Measurements from ENCODE around the gene SRF.

Gene SRF

GRCh38 chr6:43183441-43183840, 12.4 kb downstream of the SRF start:
- no peak for DNase-seq

DNA sequence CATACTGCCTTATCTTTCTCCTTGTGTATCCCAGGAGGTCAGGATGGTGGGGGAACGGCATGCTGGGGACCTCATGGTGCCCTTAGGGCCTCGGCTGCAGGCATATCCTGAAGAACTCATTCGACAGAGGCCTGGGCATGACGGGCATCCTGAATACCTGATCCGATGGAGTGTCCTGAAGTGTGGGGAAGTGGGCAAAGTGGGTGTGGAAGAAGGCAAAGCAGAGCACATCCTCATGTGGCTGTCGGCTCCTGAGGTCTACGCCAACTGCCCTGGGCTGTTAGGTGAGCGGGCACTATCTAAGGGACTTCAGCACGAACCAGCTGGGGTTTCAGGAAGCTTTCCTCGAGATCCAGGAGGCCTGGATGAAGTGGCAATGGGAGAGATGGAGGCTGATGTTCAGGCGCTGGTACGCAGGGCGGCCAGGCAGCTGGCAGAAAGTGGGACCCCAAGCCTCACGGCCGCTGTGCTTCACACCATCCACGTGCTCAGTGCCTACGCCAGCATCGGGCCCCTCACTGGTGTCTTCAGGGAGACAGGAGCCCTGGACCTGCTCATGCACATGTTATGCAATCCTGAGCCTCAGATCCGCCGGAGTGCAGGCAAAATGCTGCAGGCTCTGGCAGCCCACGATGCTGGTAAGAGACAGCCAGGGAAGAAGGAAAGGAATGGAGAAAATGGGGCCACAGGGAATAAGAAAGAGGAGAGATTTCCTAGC, 13.4 kb downstream of the SRF start:
- DNase-seq: no peak

DNA sequence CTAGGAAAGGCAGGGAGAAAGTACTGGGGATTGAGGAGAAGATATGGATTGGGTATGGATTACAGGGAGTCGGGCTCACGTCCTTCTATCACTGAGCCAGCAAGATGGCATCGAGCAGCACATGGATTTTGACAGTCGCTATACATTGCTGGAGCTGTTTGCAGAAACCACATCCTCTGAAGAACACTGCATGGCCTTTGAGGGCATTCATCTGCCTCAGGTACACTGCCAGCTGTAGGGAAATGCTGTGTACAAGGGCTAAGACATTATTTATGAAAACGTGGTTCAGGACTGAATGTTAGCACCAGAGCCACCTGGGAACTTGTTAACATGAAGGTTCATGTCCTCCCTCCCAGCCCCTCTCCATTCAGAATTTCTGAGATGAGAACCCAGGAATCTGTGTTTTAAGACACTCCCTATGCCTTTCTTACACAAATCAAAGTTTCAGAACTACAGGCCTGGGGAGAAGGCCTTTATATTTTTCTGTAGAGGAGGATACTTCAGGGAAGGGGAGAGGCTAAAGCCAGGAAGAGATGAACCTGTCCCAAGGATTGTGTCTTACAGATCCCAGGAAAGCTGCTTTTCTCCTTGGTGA, 14.4 kb downstream of the SRF start:
- no peak for DNase-seq

DNA sequence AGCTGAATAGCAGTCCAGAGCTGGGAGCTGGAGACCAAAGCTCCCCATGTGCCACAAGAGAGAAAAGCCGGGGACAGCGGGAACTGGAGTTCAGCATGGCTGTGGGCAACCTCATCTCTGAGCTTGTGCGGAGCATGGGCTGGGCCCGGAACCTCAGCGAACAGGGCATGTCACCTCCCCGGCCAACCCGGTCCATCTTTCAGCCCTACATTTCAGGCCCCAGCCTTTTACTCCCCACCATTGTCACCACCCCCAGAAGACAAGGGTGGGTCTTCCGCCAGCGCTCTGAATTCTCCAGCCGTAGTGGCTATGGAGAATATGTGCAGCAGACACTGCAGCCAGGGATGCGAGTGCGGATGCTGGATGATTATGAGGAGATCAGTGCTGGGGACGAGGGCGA, 14.9 kb downstream of the SRF start:
- no peak for DNase-seq

DNA sequence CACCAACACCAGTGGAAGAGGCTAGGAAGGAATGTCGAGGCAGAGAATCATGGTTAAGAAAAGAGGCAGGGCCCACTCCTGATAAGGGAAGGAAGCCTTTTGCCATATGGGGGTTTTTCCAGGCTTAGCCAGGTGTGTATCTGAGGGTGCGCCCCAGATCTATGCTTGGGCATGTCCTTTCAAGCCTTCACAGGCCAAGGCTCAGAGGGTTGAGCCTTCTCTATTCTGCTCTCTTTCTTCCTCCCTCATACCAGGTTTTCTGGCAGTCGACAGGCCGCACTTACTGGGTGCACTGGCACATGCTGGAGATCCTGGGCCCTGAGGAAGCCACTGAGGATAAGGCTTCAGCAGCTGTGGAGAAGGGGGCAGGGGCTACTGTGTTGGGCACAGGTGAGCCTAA, 15.6 kb downstream of the SRF start:
- DNase-seq: no peak

- DNase-seq: no peak
Measured at GRCh38 chr6:43187821-43188220, 16.8 kb downstream of the SRF start.

GRCh38 chr6:43188426-43188825, 17.4 kb downstream of the SRF start:
- DNase-seq: no peak

- no peak for DNase-seq
Measured at GRCh38 chr6:43189776-43190304, 18.8 kb downstream of the SRF start.

GRCh38 chr6:43192911-43193310, 21.8 kb downstream of the SRF start:
- DNase-seq: no peak

DNA sequence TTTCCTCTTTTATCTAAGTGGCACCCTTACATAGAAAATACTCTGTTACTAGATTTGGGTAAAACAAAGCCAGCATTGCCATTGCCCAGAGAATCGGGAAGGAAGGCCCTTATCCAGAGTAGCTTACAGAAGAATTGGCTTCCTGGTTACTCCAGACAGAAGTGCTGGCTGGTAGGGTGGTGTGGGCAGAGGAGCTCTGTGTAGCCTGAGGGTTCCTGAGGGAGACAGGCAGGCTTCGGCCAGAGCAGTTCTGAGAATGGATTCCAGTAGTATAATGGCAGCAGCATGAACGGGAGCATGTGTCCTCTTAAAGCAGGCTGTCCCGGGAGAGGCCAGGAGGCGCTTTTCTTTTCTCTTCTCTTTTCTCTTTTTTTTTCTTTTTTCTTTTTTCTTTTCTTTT, 22.9 kb downstream of the SRF start:
- no peak for DNase-seq

DNA sequence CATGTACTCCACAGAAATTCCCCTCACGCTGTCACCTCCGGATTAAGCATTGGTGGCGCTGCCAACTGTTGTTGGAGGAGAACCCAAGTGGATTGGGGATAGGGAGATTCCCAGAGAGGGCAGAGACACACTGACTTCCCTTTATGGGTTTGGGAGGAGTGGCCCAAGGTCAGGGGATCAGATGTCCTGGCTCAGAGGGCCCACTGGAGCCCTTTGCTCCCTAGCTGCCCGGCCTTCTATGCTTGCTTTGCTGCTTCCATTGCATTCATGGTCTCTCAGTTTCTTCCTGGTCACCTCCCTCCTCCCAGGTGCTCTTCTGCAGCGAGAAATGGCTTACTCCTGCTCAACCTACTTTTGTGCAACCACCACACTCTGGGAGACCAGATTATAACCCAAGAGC, 25.3 kb downstream of the SRF start:
- no peak for DNase-seq

GRCh38 chr6:43199912-43200311, 28.8 kb downstream of the SRF start:
- no peak for DNase-seq

GRCh38 chr6:43200541-43200940, 29.5 kb downstream of the SRF start:
- no peak for DNase-seq

DNA sequence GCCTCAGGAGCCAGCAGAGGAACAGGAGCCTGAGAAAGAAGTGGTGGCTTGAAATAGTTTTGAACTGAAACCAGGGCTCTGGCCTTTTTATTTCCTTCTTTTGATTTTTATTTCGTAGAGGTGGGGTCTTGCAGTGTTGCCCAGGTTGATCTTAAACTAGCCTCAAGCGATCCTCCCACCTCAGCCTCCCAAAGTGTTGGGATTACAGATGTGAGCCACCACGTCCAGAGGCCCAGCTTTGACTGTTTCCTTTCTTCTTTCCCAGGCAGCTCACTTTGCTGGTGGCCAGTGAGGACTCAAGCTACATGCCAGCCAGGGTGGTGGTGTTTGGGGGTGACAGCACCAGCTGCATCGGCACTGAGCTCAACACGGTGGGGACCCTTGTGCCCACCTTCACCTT, 31.4 kb downstream of the SRF start:
- no peak for DNase-seq

DNA sequence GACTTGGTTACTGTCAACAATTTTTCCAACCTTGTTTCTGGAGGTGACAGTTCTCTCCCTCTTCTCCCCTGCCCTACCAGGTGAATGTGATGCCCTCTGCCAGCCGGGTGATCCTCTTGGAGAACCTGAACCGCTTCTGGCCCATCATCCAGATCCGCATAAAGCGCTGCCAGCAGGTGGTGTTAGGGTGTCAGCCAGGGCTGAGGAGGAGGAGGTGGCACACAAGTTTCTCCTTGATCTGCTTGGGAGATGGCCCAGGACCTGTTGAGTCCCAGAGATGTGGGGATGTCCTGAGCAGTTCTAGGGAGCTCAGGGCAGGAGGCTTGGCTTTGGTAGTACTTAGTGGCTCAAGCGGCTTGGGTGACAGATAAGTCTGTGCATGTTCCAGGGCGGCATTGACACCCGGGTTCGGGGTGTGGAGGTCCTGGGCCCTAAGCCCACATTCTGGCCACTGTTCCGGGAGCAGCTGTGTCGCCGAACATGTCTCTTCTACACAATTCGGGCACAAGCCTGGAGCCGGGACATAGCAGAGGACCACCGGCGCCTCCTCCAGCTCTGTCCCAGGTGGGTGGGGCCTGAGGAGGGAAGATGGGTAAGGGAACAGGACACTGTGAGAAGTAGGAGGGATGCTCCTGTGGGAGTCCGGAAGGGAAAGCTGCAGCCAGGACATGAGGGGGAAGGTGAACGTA, 32.1 kb downstream of the SRF start:
- DNase-seq: no peak

DNA sequence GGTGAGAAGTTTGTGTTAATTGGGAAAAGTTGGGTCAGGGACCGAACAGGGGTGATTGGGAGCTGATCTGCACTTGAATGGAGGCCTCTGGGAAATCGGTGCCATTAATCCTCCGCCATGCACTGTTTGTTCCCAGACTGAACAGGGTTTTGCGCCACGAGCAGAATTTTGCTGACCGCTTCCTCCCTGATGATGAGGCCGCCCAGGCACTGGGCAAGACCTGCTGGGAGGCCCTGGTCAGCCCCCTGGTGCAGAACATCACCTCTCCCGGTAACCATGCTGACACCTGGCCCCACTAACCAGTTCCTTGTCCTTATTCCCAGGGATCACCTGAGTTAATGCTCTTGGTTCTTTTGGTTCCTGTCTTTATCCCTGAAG, 32.6 kb downstream of the SRF start:
- no peak for DNase-seq

DNA sequence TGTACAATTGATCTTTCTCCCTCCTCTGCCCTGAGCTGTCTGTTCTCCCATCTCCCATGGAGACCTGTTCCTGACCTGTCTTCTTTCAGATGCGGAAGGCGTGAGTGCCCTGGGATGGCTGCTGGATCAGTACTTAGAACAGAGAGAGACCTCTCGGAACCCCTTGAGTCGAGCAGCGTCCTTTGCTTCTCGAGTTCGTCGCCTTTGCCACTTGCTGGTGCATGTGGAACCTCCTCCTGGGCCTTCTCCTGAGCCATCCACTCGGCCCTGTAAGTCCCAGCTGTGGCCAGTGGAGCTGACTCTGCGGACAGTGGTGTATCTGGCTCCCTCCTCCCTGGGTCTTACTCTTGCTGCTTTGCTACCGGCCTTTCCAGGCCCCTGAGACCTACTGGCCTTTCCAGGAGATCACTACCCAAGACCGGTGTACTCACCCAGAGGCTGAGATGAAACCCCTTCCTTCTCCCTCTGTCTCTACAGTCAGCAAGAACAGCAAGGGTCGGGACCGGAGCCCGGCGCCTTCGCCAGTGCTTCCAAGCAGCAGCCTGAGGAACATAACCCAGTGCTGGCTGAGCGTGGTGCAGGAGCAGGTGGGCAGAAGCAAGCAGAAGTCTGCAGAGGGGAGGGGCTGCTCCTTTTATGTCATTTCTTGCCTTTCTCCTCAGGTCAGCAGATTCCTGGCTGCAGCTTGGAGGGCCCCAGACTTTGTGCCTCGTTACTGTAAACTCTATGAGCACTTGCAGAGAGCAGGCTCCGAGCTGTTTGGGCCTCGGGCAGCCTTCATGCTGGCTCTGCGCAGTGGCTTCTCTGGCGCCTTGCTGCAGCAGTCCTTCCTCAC, 33.4 kb downstream of the SRF start:
- DNase-seq: no peak

GRCh38 chr6:43205849-43206248, 34.8 kb downstream of the SRF start:
- DNase-seq: no peak

- no peak for DNase-seq
Measured at GRCh38 chr6:43207286-43207685, 36.2 kb downstream of the SRF start.

DNA sequence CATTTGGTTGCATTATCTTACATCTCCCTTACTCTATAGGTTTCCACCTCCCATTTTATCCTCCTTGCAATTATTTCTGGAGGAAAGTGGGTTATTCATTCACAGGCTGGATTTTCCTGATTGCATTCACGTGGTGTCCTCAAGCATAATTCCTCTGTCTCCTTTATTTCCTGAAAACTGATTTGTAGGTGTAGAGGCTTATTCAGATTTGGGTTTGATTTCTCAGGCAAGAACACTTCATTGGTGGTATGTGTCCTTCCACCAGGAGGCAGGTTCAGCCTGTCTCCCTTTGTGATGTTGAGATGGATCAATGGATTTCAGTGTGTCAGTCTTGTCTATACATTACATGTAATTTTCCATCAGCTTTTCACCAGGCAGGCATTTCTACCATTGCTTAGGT, 40.9 kb downstream of the SRF start:
- no peak for DNase-seq

GRCh38 chr6:43213431-43213830, 42.4 kb downstream of the SRF start:
- no peak for DNase-seq

GRCh38 chr6:43215066-43215465, 44.0 kb downstream of the SRF start:
- no peak for DNase-seq

DNA sequence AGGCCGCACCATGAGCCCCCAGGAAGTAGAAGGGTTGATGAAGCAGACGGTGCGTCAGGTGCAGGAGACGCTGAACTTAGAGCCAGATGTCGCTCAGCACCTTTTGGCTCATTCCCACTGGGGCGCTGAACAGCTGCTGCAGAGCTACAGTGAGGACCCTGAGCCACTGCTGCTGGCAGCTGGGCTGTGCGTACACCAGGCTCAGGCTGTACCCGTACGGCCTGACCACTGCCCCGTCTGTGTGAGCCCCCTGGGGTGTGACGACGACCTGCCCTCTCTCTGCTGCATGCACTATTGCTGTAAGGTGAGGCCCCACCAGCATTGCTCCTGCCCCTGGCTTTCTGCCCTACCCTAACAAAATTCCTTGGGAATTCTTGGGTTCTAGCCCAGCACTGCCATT, 45.1 kb downstream of the SRF start:
- DNase-seq: no peak

Data from suppressor macrophage (primary cell).